Peyer's patch (tissue), 4 donors: Measurements from ENCODE around the gene SLF2.

ENCODE experiments used
- CTCF ChIP-seq, 6 experiments: fragments of 450-650 bp in 4 of 6; fragments of 200-600 bp in 2 of 6; sonication (generic) in 1 of 6; IDR thresholded peaks; one replicate each; pipeline ENCODE4 v1.5.1; 2017 to 2019; ENCODE audit warnings: antibody characterized with exemption in 6 of 6, mild to moderate bottlenecking in 3 of 6, moderate library complexity in 1 of 6
- POLR2A ChIP-seq, 2 donors: fragments of 450-650 bp; IDR thresholded peaks; one replicate each; pipeline ENCODE4 v1.5.1; 2017; ENCODE audit warnings: antibody characterized with exemption in 2 of 2, mild to moderate bottlenecking in 2 of 2, moderate library complexity in 2 of 2

GRCh38 chr10:100945754-100946153 is 33.0 kb downstream of the SLF2 start:
- TF ChIP-seq POLR2A (IDR thresholded peaks at IDR 0.05), result no peak
- TF ChIP-seq CTCF (IDR thresholded peaks at IDR 0.05), result no peak
